Subcutaneous abdominal adipose tissue (tissue), 5 donors: ENCODE data around the gene SLC18B1.

Experiments
- H3K27ac ChIP-seq: one replicate; pipeline ENCODE4 v1.7.0; 2013; ENCODE audit warnings: low read depth, mild to moderate bottlenecking, inconsistent platforms, low read length, moderate library complexity
- H3K27me3 ChIP-seq, 5 donors: one replicate each; pipeline ENCODE4 v1.7.0; 2013; ENCODE audit warnings: low read length in 5 of 5, inconsistent platforms in 1 of 5; ENCODE audit not compliant: control insufficient read depth in 5 of 5, insufficient read depth in 4 of 5
- H3K36me3 ChIP-seq, 5 donors: one replicate each; pipeline ENCODE4 v1.7.0; 2013; ENCODE audit warnings: low read length in 5 of 5; ENCODE audit not compliant: control insufficient read depth in 5 of 5, insufficient read depth in 5 of 5
- H3K4me1 ChIP-seq, 5 donors: one replicate each; pipeline ENCODE4 v1.7.0; 2013; ENCODE audit warnings: low read length in 5 of 5, mild to moderate bottlenecking in 3 of 5, moderate library complexity in 1 of 5; ENCODE audit not compliant: control insufficient read depth in 5 of 5, insufficient read depth in 5 of 5
- H3K4me3 ChIP-seq, 5 donors: one replicate each; pipeline ENCODE4 v1.7.0; 2013; ENCODE audit warnings: low read length in 5 of 5, low read depth in 1 of 5
- H3K9ac ChIP-seq, 5 donors: one replicate each; pipeline ENCODE4 v1.7.0; 2013; ENCODE audit warnings: low read length in 5 of 5, mild to moderate bottlenecking in 4 of 5, moderate library complexity in 3 of 5
- H3K9me3 ChIP-seq, 5 donors: one replicate each; pipeline ENCODE4 v1.7.0; 2013; ENCODE audit warnings: low read length in 5 of 5; ENCODE audit not compliant: control insufficient read depth in 5 of 5
- donor health status: healthy.
- donor health status: healthy.
- donor health status: healthy.
- donor health status: healthy.
- donor health status: healthy.

SLC18B1 gene

DNA sequence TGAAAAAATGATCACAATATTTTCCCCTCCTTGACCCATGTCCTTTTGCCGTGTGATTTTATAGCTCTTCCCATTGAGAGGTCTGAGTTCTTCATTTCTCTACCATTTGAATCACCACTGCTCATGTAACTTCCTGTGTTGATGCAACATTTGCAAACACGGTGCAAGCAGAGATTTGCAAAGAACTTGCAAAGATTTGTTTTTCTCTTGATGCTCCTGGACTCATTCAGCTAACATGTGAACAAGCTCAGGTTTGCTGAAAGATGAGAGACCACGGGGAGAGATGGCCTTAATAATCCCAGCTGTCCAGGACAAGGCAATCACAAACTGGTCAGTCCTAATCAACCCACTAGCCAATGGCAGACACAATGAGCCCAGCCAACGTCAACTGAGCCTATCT, 49.3 kb downstream of the SLC18B1 start:
- Histone ChIP-seq H3K9ac (no peak overlapping the region), H3K4me1 (peaks cover 0 to 3% (median 0%) of the 10 kb centered on the region in 5 donors), H3K4me3 (no peak overlapping the region), H3K27me3 (no peaks in the 10 kb centered on the region), H3K27ac (no peak overlapping the region), H3K9me3 (peaks cover 0 to 2% (median 0%) of the 10 kb centered on the region in 5 donors), H3K36me3 (no peaks in the 10 kb centered on the region)

DNA sequence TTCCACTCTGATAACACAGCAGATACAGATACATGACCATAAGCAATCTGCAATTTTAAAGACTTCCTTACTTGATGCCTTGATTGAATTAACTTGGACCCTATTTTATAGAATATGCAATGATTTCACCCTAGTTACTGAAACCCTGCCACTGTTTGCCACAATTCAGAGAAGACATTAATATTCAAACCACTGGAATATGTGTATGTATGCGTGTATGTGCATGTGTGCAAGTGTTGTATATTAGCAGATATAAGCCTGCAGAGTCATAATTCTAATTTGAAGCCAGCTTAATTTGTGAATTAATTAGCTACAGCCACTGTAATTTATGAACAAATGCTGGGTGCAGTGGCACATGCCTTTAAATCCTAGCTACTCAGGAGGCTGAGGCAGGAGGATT, 50.0 kb downstream of the SLC18B1 start:
- Histone ChIP-seq H3K9ac (no peak overlapping the region), H3K9me3 (peaks cover 0 to 2% (median 0%) of the 10 kb centered on the region in 5 donors), H3K4me1 (peaks cover 0 to 3% (median 0%) of the 10 kb centered on the region in 5 donors), H3K27me3 (no peaks in the 10 kb centered on the region), H3K27ac (no peak overlapping the region), H3K4me3 (no peak overlapping the region), H3K36me3 (no peaks in the 10 kb centered on the region)

DNA sequence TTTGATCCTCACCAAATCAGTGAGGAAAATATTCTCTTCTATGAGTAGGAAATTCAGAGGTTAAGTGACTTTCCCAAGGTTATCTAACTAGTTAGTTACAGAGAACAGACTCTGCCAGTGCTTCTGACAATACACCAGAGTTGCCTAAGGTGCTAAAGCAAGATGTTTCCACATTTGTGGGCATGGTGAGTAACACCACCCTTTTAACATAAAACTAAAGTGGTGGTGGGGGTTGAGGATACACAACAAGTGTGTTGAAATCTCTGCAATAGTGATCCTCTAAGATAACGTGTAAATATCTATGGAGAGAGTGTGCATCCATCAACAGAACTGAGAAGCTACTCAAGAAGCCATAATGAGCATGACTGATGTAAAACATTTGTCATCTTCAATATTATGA, 52.4 kb downstream of the SLC18B1 start:
- Histone ChIP-seq H3K27ac (no peak overlapping the region), H3K4me3 (no peak overlapping the region), H3K27me3 (no peaks in the 10 kb centered on the region), H3K9ac (no peak overlapping the region), H3K4me1 (peaks cover 0 to 3% (median 0%) of the 10 kb centered on the region in 5 donors), H3K9me3 (peaks cover 0 to 2% (median 0%) of the 10 kb centered on the region in 5 donors), H3K36me3 (no peaks in the 10 kb centered on the region)

- Histone ChIP-seq H3K9me3 (no peaks in the 10 kb centered on the region), H3K9ac (no peak overlapping the region), H3K27ac (no peak overlapping the region), H3K4me3 (no peak overlapping the region), H3K4me1 (no peaks in the 10 kb centered on the region), H3K27me3 (no peaks in the 10 kb centered on the region), H3K36me3 (no peaks in the 10 kb centered on the region)
Observed at GRCh38 chr6:132742495-132742894, 55.9 kb downstream of the SLC18B1 start.

- H3K4me1 ChIP-seq, result no peaks in the 10 kb centered on the region
- no peaks in the 10 kb centered on the region for H3K27me3 ChIP-seq
- H3K9ac ChIP-seq, result no peak overlapping the region
- no peaks in the 10 kb centered on the region for H3K36me3 ChIP-seq
- H3K4me3 ChIP-seq, result no peak overlapping the region
- H3K27ac ChIP-seq, result no peak overlapping the region
- H3K9me3 ChIP-seq, result no peaks in the 10 kb centered on the region
Observed at GRCh38 chr6:132741281-132741680, 57.2 kb downstream of the SLC18B1 start.

DNA sequence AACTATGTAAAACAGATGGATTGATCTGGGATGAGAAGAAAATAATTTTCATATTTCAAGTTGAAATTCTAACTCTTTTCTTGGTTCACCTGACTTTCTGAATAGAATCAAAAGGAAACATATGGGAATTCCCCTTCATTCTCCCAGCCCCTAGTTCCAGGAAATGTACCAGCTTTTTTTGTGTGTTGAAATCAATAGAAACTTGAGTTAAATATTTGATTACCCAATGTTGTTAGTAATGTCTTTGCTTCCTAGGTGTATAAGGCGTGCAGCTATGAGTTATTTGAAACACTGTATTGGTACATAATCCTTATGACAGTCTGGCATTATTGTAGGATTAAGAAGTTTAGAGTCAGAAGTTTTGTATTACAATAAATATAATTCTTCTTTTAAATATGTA, 62.2 kb downstream of the SLC18B1 start:
- H3K36me3 ChIP-seq, result no peaks in the 10 kb centered on the region
- H3K4me3 ChIP-seq, result no peak overlapping the region
- no peak overlapping the region for H3K27ac ChIP-seq
- H3K9ac ChIP-seq, result no peak overlapping the region
- H3K9me3 ChIP-seq, result no peaks in the 10 kb centered on the region
- H3K4me1 ChIP-seq, result peaks cover 0 to 10% (median 0%) of the 10 kb centered on the region in 5 donors
- no peaks in the 10 kb centered on the region for H3K27me3 ChIP-seq

DNA sequence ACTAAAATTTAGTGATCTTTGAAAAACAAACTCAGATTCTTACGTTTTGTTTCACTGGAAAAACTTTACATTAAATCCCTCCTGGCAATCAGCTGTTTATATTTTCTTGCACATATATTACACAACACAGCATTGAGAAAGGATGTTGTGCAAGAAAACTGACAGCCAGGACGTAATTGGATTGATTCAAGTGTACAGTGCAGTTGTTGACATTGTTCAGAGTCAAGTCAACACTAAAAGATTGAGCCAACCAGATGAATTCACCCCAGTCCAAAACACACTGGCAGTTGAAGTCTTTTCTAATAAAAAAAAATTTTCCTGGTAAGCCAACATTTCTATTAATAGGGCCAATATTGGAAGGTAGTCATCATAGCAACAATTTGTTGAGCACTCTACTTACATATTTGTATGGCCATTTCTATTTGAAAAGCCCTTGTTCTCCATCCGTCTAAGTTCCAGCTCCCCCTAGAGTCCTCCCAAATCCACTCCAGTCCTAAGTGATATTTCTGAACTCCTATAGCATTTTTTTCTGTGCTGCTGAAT, 63.7 kb downstream of the SLC18B1 start:
- H3K27ac ChIP-seq, result no peak overlapping the region
- H3K4me3 ChIP-seq, result no peak overlapping the region
- no peaks in the 10 kb centered on the region for H3K36me3 ChIP-seq
- no peaks in the 10 kb centered on the region for H3K27me3 ChIP-seq
- no peak overlapping the region for H3K9ac ChIP-seq
- no peaks in the 10 kb centered on the region for H3K9me3 ChIP-seq
- H3K4me1 ChIP-seq, result peaks cover 0 to 10% (median 0%) of the 10 kb centered on the region in 5 donors

DNA sequence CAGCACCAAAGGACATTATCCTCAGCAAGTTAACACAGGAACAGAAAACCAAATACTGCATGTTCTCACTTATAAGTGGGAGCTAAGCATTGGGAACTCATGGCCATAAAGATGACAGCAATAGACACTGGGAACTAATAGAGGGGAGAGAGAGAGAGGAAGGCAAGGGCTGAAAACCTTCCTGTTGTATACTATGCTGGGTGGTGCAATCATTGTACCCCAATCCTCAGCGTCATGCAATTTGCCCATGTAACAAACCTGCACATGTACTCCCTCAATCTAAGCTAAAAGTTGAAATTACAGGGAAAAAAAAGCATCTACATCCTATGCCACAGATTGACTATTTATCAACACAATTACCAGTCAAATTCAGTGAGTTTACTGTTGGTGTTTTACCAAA, 64.6 kb downstream of the SLC18B1 start:
- H3K9me3 ChIP-seq, result no peaks in the 10 kb centered on the region
- H3K4me3 ChIP-seq, result no peak overlapping the region
- no peak overlapping the region for H3K9ac ChIP-seq
- H3K27me3 ChIP-seq, result no peaks in the 10 kb centered on the region
- H3K36me3 ChIP-seq, result no peaks in the 10 kb centered on the region
- no peak overlapping the region for H3K27ac ChIP-seq
- H3K4me1 ChIP-seq, result peaks cover 0 to 10% (median 0%) of the 10 kb centered on the region in 5 donors

DNA sequence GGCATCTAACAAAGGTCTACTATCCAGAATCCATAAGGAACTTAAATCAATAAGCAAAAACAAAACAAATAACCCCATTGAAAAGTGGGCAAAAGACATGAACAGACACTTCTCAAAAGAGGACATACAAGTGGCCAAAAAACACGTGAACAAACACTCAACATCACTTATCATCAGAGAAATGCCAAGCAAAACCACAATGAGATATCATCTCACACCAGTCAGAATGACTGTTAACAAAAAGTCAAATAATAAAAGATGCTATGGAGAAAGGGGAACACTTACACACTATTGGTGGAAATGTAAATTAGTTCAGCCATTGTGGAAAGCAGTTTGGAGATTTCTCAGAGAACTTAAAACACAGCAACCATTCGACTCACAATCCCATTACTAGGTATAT, 65.2 kb downstream of the SLC18B1 start:
- Histone ChIP-seq H3K4me3 (no peak overlapping the region), H3K36me3 (no peaks in the 10 kb centered on the region), H3K27ac (no peak overlapping the region), H3K9me3 (no peaks in the 10 kb centered on the region), H3K4me1 (peaks cover 0 to 10% (median 0%) of the 10 kb centered on the region in 5 donors), H3K9ac (no peak overlapping the region), H3K27me3 (no peaks in the 10 kb centered on the region)

DNA sequence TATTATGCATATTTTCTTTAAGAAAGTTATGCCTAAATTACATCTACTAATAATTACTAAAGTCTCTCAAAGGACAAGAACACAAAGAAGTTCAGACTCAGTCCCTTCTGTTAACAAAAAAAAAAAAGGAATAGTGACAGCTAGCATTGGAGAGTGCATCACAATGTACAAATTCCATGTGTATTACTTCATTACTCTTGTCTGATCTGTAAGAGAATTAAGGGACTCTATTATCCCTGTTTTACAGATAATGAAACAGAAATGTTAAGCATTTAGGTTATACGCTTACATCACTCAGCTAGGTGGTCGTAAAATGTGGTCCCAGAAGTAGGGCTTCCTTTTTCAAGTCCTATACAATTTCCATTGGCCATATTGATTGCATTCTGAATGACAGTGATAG, 67.4 kb downstream of the SLC18B1 start:
- Histone ChIP-seq H3K27me3 (no peaks in the 10 kb centered on the region), H3K9ac (no peak overlapping the region), H3K27ac (no peak overlapping the region), H3K36me3 (no peaks in the 10 kb centered on the region), H3K4me3 (no peak overlapping the region), H3K4me1 (peaks cover 0 to 10% (median 0%) of the 10 kb centered on the region in 5 donors), H3K9me3 (no peaks in the 10 kb centered on the region)

- no peak overlapping the region for H3K4me3 ChIP-seq
- H3K9ac ChIP-seq, result no peak overlapping the region
- peaks cover 0 to 10% (median 0%) of the 10 kb centered on the region in 5 donors for H3K4me1 ChIP-seq
- H3K9me3 ChIP-seq, result no peaks in the 10 kb centered on the region
- no peak overlapping the region for H3K27ac ChIP-seq
- no peaks in the 10 kb centered on the region for H3K36me3 ChIP-seq
- H3K27me3 ChIP-seq, result no peaks in the 10 kb centered on the region
Observed at GRCh38 chr6:132730560-132730959, 67.9 kb downstream of the SLC18B1 start.
